Urothelium cell line (cell line): Measurements from ENCODE around the gene ACSM3.
A peak's percentile ranks its signal among the peaks of the same experiment; 100 is the strongest.
"Not testable (repeated sequence)": the region's sequence is repeated elsewhere in the genome, so short reads cannot be mapped to it uniquely, and the experiment has no call there.

Source experiments
- DNase-seq: peaks from one replicate; pipeline ENCODE4 v3.0.0; 2011; ENCODE audit warnings: low spot score, mixed read lengths
- FAIRE-seq: peaks from 2 replicates; lab custom pipeline; 2011; peaks lifted over from hg19 to GRCh38; lab: Jason Lieb, UNC

Gene ACSM3

DNA sequence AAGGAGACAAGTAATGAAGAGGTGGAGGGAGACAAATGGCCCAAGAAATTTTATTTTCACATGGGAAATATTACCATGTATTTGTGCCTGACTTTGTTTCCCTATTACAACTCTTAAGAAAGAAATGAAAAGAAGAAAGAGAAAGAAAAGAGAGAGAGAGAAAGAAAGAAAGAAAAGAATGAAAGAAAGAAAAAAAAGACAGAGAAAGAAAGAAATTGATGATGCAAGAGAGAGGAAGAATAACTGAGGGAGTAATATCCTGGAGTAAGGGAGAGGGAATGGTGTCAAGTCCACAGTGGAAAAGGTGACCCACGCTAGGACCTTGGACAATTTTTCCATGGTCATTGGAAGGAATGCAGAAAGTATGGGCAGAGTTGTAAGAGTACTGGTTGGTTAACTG lies 10.1 kb upstream of the ACSM3 start:
- DNase-seq (no peak), FAIRE-seq (no peak)

DNA sequence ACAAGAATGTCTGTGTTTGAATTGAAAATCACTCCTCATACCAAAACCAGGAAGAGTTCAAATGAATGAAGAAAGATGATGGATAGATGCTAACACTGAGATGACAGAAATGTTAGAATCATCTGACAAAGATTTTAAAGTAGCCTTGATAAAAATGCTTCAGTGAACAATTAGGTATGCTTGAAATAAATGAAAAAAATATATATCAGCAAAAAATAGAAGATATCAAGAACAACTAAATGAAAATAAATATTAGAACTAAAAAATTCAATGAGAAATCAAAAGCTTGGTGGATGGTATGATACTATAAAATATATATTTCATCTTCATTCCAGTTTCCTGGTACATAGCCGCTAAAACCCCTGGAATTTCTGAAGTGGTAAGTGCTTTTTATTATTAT lies 8.6 kb upstream of the ACSM3 start:
- FAIRE-seq (no peak), DNase-seq (no peak)

DNA sequence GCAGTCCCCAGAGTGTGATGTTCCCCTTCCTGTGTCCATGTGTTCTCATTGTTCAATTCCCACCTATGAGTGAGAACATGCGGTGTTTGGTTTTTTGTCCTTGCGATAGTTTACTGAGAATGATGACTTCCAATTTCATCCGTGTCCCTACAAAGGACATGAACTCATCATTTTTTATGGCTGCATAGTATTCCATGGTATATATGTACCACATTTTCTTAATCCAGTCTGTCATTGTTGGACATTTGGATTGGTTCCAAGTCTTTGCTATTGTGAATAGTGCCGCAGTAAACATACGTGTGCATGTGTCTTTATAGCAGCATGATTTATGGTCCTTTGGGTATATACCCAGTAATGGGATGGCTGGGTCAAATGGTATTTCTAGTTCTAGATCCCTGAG lies 8.0 kb upstream of the ACSM3 start:
- FAIRE-seq, DNase-seq: not testable (repeated sequence)

DNA sequence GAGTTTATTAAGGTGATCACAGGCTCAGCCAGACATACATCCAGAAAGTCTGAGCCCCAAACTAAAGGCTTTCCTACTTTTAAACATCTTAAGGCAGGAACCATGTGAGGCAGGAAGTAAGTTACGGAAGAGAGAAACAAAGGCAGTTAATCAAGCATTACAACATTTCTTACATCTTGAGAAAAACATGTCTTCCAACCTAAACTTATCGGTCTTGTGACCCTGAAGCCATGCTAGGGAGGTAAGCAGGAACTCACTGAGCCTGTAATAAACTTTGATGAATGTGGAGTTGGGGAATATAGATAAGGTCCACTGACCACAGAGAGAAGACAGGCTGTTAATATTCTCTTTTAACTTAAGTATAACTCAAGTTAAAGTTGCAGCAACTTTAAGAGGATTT lies 3.5 kb upstream of the ACSM3 start:
- no peak for DNase-seq
- FAIRE-seq, result no peak

DNA sequence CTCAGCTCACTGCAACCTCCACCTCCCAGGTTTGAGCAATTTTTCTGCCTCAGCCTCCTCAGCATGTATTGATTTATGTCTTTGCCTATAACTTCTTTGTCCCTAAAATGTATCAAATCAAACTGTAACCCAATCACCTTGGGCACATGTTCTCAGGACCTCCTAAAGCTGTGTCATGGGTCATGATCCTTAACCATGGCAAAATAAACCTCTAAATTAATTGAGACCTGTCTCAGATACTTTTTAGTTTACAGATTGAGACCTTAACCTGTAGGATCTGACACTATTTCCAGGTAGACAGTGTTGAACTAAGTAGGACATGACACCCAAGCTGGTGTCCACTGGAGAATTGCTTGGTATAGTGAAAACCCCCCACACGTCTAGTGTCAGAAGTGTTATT lies 2.6 kb upstream of the ACSM3 start:
- no peak for DNase-seq
- FAIRE-seq, result no peak

DNA sequence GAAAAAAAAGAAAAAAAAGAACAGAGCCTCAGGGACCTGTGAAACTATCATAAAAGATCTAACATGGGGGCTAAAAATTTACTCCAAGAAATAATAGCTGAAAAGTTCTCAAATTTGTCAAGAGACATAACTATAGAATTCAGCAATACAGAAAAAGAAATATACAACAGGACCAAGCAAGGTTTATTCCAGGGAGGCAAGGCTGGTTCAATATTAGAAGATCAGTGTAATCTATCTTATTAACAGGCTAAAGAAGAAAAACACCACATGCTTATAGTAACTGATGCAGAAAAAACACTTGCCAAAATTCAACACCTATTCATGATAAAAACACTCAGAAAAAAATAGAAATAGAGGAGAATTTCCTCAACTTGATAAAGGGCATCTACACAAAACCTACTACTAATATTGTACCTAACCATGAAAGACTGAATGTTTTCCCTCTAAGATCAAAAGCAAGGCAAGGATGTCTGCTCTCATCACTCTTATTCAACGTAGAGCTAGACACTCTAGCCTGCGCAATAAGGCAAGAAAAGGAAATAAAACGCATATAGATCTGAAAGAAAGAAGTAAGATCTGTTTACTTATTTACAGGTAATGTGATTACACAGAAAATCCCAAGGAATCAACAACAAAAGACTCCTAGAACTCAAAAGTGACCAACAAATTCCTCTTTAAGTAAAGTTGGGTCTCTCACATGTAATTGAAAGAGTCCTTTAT lies 1.2 kb upstream of the ACSM3 start:
- FAIRE-seq, result no peak
- DNase-seq, result no peak

DNA sequence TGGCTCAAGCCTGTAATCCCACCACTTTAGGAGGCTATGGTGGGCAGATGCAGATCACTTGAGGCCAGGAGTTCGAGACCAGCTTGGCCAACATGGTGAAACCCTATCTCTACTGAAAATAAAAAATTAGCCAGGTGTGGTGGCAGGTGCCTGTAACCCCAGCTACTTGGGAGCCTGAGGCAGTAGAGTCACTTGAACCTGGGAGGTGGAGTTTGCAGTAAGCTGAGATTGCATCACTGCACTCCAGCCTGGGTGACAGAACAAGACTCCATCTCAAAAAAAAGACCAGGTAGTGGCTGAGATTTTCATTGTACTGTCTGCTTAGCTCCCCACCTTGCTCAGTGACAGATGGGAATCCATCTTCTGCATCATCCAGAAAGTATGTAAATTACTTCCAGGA lies 634 bp downstream of the ACSM3 start:
- DNase-seq, FAIRE-seq: not testable (repeated sequence)

DNA sequence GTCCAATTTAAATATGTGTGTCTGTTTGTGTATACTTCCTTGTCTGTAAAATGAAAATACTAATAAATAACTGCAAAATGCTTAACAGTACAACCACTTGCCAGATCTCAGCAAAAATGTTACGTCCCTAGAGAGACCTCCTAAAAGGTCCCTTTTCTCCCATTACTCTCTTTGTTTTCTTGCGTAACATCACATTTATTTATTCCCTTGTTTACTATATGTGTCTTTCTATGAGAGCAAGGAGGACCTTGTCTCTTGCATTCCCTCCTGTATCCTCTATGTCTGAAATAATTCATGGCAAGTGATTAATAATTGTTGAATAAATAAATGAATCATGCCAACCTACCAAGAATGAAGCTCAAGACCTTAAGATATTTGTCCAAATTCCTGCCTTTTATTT lies 1.9 kb downstream of the ACSM3 start:
- DNase-seq, result no peak

DNA sequence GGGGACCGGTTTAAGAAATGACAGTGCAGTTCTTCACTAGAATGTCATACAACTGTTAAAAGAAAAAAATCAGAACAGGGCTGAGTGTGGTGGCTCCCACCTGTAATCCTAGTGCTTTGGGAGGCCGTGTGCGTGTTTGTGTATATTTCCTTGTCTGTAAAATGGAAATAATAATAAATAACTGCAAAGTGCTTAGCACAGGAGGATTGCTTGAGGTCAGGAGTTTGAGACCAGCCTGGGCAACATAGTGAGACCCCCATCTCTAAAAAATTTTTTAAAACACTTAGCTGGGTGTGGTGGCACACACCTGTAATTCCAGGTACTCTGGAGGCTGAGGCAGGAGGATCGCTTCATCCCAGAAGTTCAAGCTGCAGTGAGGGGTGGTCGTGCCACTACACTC lies 2.5 kb downstream of the ACSM3 start:
- DNase-seq, result no peak
- no peak for FAIRE-seq

More for the DNA sequence above, 1.9 kb downstream of the ACSM3 start:
- no peak for FAIRE-seq

DNA sequence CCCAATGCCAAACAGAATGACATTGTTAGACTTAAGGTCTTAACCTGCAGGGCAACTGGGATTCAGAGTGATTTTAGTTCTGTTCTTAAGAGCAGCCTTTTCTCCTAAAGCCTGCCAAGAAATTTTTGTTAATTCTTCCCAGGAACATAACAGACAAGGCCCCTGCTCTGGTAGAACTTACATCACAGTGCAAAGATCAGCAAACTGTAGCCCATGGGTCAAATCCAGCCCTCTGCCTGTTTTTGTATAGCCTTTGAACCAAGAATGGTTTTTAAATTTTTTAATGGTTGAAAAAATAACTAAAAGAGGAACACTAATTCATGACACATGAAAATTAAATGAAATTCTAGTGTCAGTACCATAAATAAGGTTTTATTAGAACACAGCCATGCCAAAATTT lies 3.8 kb downstream of the ACSM3 start:
- no peak for DNase-seq
- no peak for FAIRE-seq

DNA sequence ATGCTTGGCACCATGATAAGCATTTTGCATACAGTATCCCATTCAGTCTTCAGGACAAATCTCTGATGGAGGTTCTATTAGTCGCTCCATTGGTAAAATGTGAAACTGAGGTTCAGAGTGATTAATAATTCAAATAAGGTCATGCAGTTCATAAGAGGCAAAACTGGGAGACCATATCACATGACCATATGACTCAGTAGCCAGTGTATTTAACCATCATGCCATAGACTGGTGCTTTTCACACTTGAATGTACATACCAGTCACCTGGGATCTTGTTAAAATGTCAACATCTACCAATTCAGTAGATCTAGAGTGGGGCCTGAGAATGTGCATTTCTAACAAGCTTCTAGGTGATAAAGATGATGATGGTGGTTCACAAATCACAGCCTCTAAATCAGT lies 4.3 kb downstream of the ACSM3 start:
- FAIRE-seq, result no peak
- DNase-seq, result no peak

DNA sequence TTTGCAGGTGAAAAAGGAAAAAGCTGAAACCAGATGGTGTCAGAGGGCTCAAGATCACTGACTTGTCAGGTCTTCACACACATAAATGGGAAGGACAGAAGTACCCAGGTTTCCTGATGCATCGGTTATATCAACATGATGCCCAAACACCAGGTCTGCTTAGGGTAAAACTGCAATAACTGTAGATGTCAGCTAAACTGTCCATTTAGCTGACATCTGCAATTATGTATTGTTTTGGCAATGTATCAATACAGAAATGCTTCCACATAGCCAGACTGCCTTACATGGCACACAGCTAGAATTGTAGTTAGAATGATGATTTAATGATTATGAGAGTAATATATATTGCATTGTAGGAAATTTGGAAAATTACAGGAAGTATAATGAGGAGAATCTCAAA lies 5.0 kb downstream of the ACSM3 start:
- no peak for DNase-seq
- FAIRE-seq, result no peak

DNA sequence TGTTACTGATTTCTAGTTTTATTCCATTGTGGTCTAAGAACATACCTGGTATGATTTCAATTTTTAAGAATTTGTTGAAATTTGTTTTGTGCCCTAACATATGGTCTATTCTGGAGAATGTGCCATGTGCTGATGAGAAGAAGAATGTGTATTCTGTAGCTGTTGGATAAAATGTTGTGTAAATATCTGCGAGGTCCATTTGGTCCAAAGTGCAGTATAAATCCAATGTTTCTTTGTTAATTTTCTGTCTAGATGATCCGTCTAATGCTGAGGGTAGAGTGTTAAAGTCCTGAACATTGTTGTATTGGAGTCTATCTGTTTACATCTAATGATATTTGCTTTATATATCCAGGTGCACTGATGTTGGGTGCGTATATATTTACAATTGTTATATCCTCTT lies 9.9 kb downstream of the ACSM3 start:
- no peak for FAIRE-seq
- no peak for DNase-seq

DNA sequence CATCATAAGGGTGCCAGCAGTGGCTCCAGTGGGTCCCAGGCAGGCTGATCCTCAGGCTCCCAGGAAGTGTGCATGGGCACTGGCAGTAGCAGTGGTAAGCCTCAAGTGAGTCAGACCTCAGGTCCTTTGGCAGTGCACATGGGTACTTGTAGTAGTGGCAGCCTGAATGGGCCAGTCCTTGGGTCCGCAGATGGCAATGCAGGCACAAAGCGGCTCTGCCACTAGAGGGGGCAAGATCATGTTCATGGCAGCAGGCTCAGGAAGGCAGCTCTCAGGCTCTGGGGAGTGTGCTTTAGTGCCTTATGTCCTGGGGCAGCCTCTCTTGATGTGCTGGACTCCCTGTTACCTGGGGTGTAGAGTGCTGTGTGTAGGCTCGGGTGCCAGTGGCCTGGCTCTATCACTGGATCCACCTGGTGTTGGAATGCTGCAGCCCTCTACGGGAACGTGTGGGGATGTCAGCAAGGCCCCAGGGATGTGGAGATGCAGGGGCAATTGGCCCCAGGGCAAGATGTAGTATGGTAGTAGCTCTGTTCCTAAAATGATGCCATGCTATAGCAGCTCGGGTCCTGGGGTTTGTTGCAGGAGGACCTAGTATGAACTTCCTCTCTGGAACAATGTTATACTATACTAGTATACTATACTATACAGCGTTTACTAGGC lies 11.0 kb downstream of the ACSM3 start:
- FAIRE-seq, result peak; percentile 65
- DNase-seq, result peak; percentile 69

DNA sequence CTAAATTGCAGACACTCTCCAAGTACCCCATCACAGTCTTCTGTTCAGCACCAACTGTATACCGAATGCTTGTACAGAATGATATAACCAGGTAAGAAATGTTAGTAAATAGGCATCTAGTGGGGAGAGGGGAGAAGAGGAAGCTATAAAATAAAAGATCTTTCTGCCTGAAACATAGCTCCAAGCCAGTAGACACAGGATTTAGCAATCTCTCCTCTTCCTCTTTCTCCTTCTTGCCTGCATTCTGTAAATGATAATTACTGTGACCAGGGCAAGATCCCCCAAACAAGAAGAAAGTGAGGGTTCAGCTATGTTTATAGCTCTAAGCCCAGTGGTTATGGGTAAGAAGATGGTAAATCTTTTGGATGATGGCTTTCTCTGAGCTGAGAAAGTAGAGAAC lies 17.9 kb downstream of the ACSM3 start:
- DNase-seq, result no peak

DNA sequence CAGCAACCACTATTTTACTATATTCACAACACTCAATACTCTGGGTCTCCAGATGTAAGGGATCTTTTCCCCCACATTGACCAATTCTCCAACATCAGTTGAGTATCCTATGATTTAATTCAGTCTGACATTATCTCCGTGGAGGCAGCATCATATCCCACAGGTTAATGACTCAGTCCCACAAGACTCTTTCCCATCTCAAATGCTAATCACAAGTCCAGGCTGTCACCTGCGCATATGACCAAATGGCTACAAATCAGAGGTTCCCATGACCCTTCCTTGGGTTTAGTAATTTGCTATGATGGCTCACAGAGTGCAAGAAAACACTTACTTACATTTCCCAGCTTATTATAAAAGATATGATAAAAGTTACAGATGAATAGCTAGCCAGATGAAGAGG lies 18.7 kb downstream of the ACSM3 start:
- no peak for FAIRE-seq
- no peak for DNase-seq

More for the DNA sequence above, 17.9 kb downstream of the ACSM3 start:
- no peak for FAIRE-seq

DNA sequence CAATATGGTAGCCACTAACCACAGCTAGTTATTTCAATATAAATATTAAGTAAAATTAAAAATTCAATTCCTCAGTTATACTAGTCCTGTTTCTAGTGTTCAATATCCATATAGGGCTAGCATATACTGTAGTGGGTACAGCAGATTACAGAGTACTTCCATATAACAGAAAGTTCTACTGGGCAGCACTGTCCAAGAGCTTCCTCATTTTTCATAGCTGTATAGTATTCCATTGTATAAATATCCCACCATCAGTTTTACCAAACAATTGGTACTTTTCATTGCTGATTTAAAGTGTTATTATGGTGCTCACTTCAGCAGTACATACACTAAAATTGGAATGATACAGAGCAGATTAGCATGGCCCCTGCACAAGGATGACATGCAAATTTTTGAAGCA lies 20.4 kb downstream of the ACSM3 start:
- FAIRE-seq (no peak), DNase-seq (no peak)

DNA sequence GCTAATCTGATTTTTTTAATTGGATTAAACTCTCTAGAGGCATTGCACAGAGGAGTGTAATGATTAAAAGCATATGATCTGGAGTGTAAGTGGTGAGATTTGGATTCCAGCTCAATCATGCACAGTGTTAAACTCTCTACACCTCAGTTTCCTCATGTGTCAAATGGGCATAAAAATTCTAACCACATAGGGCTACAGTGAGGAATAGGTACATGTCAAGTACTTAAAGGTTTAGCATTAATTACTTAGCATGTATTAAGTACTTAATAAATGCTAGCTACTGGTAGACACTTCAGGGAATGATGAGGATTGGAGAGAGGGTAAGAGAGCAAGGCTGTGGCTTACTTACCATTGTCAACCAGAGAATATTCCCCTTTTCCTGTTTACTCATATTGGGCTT lies 25.3 kb downstream of the ACSM3 start:
- no peak for DNase-seq
- no peak for FAIRE-seq

DNA sequence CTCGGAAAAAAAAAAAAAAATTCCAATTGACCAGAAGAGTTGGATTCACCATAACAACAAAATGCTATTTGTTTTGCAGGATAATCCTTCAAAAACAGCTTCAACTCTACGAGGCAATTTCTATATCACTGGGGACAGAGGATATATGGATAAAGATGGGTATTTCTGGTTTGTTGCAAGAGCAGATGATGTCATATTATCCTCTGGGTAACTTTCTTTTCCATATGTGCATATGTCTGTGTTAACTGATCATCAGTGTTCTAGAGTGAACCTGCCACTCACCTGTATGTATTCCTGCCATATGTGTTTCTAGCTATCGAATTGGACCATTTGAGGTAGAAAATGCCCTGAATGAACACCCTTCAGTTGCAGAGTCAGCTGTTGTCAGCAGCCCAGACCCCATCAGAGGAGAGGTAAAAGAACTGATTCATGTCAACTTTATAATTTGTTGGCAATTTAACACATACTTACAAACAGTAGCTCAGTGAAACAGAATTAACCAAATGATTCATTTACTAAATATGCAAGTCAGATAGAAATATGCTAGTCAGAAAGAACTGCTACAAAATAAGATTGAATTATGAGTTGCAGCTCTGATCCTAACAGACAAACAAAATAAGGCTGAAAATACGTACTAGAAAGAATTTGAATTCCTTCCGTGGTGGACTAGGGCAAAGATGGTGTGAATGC lies 28.3 kb downstream of the ACSM3 start:
- DNase-seq (no peak), FAIRE-seq (no peak)

DNA sequence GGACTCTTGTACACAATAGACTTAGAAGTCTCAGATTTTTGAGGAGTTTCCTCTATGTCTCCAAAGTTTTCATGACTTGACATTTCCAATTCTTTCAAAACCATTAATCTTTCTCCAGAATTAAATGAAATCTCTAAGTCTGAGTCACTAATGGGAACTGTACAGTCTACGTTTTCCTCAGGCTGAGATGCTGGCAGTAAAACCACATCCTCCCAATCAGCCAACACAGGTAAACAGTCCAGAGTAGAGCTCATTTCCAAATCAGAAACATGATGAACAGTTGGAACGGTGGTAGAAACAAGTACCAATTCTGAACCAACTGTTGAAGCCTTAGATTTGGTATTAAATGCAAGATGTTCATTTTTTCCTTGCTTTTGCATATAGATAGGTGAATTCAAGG lies 34.5 kb downstream of the ACSM3 start:
- no peak for FAIRE-seq
- no peak for DNase-seq

DNA sequence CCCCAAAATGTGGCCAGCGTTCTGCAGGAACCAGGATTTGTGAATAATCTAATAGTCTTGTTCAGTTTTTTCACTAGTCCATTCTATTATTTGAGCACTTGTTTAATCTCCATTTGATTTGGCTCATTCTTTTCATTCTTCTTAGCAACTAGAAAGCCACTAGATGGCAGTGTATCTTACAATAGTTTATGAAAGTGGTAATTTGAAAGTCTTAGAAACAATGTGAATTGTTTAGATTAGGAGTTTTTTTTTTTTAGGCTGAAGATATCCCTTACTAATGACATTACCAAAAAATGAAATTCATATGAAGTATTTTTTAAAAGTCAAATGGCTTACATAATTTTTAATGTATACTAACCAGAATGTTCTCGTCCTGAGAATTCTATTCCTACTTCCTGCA lies 35.8 kb downstream of the ACSM3 start:
- no peak for FAIRE-seq
- DNase-seq, result no peak

DNA sequence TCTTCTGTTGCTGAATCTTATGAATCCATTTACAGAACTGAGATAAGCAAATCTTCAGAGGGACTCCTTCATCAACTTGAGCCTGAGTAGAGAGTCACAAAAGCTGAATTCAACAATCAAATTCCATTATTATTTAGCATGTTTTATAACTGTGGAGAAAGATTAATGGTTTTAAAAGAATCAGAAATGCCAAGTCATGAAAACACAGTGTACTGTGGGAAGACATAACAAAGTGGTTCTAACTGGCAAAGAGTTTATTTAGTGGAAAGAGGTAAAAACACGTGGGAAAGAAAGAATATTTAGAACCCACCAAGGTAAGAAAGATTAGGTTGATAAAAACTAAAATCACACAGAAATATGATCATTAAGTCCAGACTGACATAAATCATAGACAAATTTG lies 37.5 kb downstream of the ACSM3 start:
- FAIRE-seq (no peak), DNase-seq (no peak)
